Breast epithelium (tissue), 4 donors: ENCODE data around the gene KIF1B. TPM values are rescaled to one million over a fixed set of nuclear protein-coding genes. Genes with fewer than 3 reads are reported as not detected.

Experiments
- DNase-seq, 2 donors: peaks; one replicate each; pipeline ENCODE4 v3.0.0-alpha.2; 2019; ENCODE audit warnings: low spot score in 2 of 2
- H3K27ac ChIP-seq, 2 donors: fragments of 200-600 bp; sonication (generic) in 1 of 2; one replicate each; pipeline ENCODE4 v1.5.1; 2016 to 2019; ENCODE audit warnings: mild to moderate bottlenecking in 1 of 2
- H3K27me3 ChIP-seq, 2 donors: fragments of 200-600 bp; sonication (generic) in 1 of 2; one replicate each; pipeline versions ENCODE4 v1.5.1 to v1.6.0; 2017 to 2019; ENCODE audit warnings: control low read depth in 1 of 2, mild to moderate bottlenecking in 1 of 2
- H3K36me3 ChIP-seq: fragments of 200-600 bp; one replicate; pipeline ENCODE4 v1.5.1; 2019
- H3K4me1 ChIP-seq, 2 donors: fragments of 200-600 bp; sonication (generic); one replicate each; pipeline ENCODE4 v1.5.1; 2016 to 2019; ENCODE audit warnings: control low read depth in 1 of 2
- H3K4me3 ChIP-seq, 3 donors: fragments of 200-600 bp; sonication (generic); 1 replicate in 2 of 3; 2 replicates in 1 of 3; pipeline ENCODE4 v1.5.1; 2016 to 2019; ENCODE audit warnings: mild to moderate bottlenecking in 3 of 3, moderate library complexity in 2 of 3
- H3K9me3 ChIP-seq, 2 donors: fragments of 200-600 bp; sonication (generic) in 1 of 2; one replicate each; pipeline ENCODE4 v1.5.1; 2016 to 2019; ENCODE audit warnings: control low read depth in 1 of 2
- POLR2A ChIP-seq: fragments of 450-650 bp; IDR thresholded peaks from one replicate; pipeline ENCODE4 v1.6.1; 2016; ENCODE audit warnings: antibody characterized with exemption, mild to moderate bottlenecking, moderate library complexity
- POLR2AphosphoS5 ChIP-seq, 3 donors: sonication (generic); formaldehyde crosslinking; IDR thresholded peaks; one replicate each; pipeline ENCODE4 v1.6.1; 2017; ENCODE audit warnings: antibody characterized with exemption in 3 of 3
- intact Hi-C: fragments of 100-400 bp; cut with DNase I; formaldehyde crosslinking; loops from one replicate; pipeline ENCODE4 v1.15.1; 2023; ENCODE audit warnings: low total_unique reads
- total RNA-seq, 3 donors: library from RNA; depleted of rRNA; stranded (reverse); fragments of >200 nt; gene quantifications; one replicate each; pipeline ENCODE4 v1.1.0, GENCODE V29; 2016
- TF ChIP-seq, protein P1 (sequence below), 3 donors: fragments of 450-650 bp; IDR thresholded peaks; one replicate each; pipeline ENCODE4 v1.5.1; 2016 to 2017; ENCODE audit warnings: antibody characterized with exemption in 3 of 3, mild to moderate bottlenecking in 3 of 3, moderate library complexity in 3 of 3

The KIF1B gene
- total RNA-seq, 3 donors from 2014 or later: 42.6 to 45.7 (median 43.5) TPM

DNA sequence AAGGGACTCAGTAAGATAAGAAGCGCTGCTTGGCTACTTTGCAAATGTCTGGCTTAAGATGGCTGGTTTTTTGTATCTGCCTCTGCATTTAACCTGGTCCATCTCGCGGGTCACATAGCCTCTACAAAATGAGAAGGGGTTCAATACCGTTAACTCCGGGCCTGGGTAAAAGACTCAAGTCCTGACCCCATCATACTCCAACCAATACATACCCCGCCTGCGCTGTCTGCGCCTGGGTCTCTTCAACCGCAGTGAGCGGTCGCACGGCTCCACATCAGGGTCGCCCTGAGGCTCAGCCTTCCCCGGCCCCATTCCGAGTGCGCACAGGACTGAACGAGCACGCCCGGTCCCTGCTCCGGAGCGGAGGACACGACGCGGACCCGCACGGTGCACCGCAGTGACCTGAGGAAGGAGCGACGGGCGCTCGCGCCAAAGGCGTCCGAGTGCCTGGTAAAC is 187.9 kb downstream of the KIF1B start:
- no peaks in the 10 kb centered on the region for H3K27me3 ChIP-seq
- TF ChIP-seq, protein P1, sequence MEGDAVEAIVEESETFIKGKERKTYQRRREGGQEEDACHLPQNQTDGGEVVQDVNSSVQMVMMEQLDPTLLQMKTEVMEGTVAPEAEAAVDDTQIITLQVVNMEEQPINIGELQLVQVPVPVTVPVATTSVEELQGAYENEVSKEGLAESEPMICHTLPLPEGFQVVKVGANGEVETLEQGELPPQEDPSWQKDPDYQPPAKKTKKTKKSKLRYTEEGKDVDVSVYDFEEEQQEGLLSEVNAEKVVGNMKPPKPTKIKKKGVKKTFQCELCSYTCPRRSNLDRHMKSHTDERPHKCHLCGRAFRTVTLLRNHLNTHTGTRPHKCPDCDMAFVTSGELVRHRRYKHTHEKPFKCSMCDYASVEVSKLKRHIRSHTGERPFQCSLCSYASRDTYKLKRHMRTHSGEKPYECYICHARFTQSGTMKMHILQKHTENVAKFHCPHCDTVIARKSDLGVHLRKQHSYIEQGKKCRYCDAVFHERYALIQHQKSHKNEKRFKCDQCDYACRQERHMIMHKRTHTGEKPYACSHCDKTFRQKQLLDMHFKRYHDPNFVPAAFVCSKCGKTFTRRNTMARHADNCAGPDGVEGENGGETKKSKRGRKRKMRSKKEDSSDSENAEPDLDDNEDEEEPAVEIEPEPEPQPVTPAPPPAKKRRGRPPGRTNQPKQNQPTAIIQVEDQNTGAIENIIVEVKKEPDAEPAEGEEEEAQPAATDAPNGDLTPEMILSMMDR (IDR thresholded peaks at IDR 0.05): no peak
- no peak for TF ChIP-seq POLR2AphosphoS5 (IDR thresholded peaks at IDR 0.05)
- no peak for TF ChIP-seq POLR2A
- H3K27ac ChIP-seq: peak overlapping the region; percentile 82 to 92
- DNase-seq: no peak
- H3K4me1 ChIP-seq: peaks cover 0 to 6% of the 10 kb centered on the region in 2 donors
- H3K4me3 ChIP-seq: peak overlapping the region; percentile 88 to 95 (median 93)
- H3K9me3 ChIP-seq: peaks cover 0 to 6% of the 10 kb centered on the region in 2 donors
- H3K36me3 ChIP-seq: no peaks in the 10 kb centered on the region
- intact Hi-C loops: no loop called here

DNA sequence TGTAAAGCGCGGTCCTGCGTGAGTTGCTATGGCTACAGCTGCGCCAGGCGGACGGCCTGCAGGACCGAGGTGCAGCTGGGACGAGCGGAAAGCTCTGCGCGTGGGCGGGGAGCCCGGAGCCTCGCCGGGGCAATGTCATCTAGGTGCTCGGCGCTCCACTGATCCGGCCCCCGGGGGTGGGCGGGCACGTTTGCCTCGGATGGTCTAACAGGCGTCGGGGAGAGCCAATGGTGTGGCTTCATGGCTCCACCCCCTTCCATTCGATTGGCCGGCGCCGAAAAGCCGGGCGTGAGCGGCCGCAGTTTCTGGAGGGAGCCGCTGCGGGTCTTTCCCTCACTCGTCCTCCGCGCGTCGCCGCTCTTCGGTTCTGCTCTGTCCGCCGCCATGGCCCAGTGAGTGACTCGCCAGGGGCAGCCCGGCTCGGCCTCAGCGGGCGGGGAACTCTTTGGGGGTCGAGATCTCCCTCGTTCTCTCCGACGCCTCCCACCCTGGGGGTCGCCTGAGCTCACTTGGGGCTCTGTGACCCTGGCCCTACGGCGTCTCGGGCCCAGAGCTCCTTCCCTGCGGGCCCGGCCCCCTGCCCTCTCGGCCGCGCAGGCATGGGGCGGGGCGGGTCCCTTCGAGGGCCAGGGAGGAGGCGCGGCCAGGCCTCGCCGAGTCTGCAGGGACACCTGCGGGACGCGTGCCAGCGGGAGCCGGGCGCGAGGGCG is 188.5 kb downstream of the KIF1B start, which contains the start of gene PGD:
PGD (plus strand) TSS at position 331 of the 710 bp plus-strand sequence; CDS start at position 385, 54 bp downstream.
- no peaks in the 10 kb centered on the region for H3K36me3 ChIP-seq
- H3K4me3 ChIP-seq: peak within 1 kb of the TSS; percentile 88 to 95 (median 93)
- intact Hi-C loops: no loop called here
- H3K9me3 ChIP-seq: peaks cover 0 to 6% of the 10 kb centered on the region in 2 donors
- peak within 1 kb of the TSS; percentile 82 to 92 for H3K27ac ChIP-seq
- peaks cover 0 to 6% of the 10 kb centered on the region in 2 donors for H3K4me1 ChIP-seq
- no peaks in the 10 kb centered on the region for H3K27me3 ChIP-seq
- TF ChIP-seq, protein P1 (IDR thresholded peaks at IDR 0.05): no peak
- TF ChIP-seq POLR2A (peak; percentile 60), POLR2AphosphoS5 (IDR thresholded peaks at IDR 0.05) (peak in 2 of 3 donors; percentile 58 to 61)
- DNase-seq: peak; percentile 96 to 98

DNA sequence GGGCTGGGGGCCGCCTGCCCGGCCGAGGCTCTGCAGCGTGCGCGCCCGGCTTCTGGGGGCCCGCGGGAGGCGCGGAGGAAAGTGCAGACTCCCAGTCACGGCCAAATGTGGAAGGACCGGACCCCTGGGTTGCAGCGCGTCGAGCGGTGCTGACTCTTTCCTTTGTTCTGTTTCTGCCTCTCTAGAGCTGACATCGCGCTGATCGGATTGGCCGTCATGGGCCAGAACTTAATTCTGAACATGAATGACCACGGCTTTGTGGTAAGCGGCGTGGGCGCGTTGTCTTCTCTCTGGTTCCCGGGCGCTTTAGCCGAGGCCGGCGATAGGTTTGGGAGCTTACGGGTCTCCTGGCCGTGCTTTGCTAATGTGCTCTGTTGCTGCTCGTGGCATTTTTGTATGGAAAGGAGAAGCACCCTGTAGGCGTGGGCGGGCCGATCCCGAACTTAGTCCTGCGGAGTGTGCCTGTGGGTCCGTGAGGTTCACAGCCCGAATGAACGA is 189.1 kb downstream of the KIF1B start:
- Histone ChIP-seq H3K27me3 (no peaks in the 10 kb centered on the region), H3K27ac (peak overlapping the region; percentile 82 to 92), H3K36me3 (no peaks in the 10 kb centered on the region), H3K4me3 (peak overlapping the region; percentile 88 to 95 (median 93)), H3K9me3 (no peaks in the 10 kb centered on the region), H3K4me1 (peaks cover 0 to 6% of the 10 kb centered on the region in 2 donors)
- intact Hi-C loops: no loop called here
- TF ChIP-seq, protein P1 (IDR thresholded peaks at IDR 0.05): no peak
- no peak for TF ChIP-seq POLR2AphosphoS5 (IDR thresholded peaks at IDR 0.05)
- no peak for TF ChIP-seq POLR2A
- DNase-seq: no peak

DNA sequence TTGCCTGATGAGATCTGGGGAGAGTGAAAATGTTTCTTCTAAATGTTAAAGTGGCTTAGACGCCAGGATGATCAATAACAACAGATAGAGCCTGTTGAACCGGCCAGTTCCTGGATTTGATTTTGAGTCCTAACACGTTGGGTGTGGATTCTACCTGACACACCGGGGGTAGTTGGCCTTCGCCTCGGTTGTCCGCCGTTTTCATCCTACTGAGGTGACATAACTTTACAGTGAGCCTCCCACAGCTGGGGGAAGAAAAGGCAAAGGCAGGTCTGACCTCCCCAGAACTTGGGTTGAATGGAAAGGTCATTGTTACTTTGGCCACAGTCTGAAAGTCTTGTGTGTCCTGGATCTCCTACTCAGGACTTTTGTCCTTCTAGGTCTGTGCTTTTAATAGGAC is 189.6 kb downstream of the KIF1B start:
- H3K27me3 ChIP-seq: no peaks in the 10 kb centered on the region
- H3K27ac ChIP-seq: peak overlapping the region; percentile 82 to 92
- no peak for DNase-seq
- H3K9me3 ChIP-seq: no peaks in the 10 kb centered on the region
- no peaks in the 10 kb centered on the region for H3K36me3 ChIP-seq
- no peak for TF ChIP-seq POLR2A
- intact Hi-C loops: no loop called here
- peaks cover 0 to 6% of the 10 kb centered on the region in 2 donors for H3K4me1 ChIP-seq
- H3K4me3 ChIP-seq: peak overlapping the region; percentile 88 to 95 (median 93)

DNA sequence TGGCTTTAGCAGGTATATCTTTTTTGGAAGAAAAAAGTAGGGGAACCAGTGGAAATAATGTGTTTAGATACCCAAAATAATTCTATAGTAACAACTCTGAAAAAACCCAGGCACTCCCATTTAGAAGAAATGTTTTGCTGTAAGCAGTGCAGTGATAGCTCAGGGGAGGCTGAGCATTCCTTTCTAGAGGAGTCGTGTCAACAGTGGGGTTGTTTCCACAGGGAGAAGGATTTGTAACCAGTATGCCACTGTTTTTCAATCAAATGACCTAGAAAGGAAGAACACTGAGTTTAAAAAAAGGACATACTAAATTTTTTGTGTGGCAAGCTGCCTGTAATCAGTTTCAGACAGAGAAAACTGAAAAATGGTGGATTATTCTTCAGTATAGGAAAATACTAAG is 190.9 kb downstream of the KIF1B start:
- Histone ChIP-seq H3K27me3 (no peaks in the 10 kb centered on the region), H3K4me3 (no peak overlapping the region), H3K4me1 (peaks cover 0 to 6% of the 10 kb centered on the region in 2 donors), H3K9me3 (no peaks in the 10 kb centered on the region), H3K36me3 (no peaks in the 10 kb centered on the region), H3K27ac (no peak overlapping the region)
- TF ChIP-seq POLR2A: no peak
- no peak for TF ChIP-seq POLR2AphosphoS5 (IDR thresholded peaks at IDR 0.05)
- TF ChIP-seq, protein P1 (IDR thresholded peaks at IDR 0.05): no peak
- intact Hi-C loops: no loop called here
- DNase-seq: no peak
